Stimulated activated naive CD8-positive, alpha-beta T cell treated with anti-CD3 and anti-CD28 coated beads, Interleukin-15, Interleukin-2, amounts not matched to agents 100 U/mL and 50 U/mL, for 24 hours (primary cell): Measurements from ENCODE around the gene ATXN10.

ENCODE experiments used
- ATAC-seq: fragments of 150-1000 bp; cut with Tn5 transposase; one replicate; pipeline ENCODE4 v1.10.0; 2021
- DNase-seq: peaks from one replicate; pipeline ENCODE4 v3.0.0; 2021

The ATXN10 gene

GRCh38 chr22:45878051-45878781 is 206.6 kb downstream of the ATXN10 start:
- no peak for DNase-seq

DNA sequence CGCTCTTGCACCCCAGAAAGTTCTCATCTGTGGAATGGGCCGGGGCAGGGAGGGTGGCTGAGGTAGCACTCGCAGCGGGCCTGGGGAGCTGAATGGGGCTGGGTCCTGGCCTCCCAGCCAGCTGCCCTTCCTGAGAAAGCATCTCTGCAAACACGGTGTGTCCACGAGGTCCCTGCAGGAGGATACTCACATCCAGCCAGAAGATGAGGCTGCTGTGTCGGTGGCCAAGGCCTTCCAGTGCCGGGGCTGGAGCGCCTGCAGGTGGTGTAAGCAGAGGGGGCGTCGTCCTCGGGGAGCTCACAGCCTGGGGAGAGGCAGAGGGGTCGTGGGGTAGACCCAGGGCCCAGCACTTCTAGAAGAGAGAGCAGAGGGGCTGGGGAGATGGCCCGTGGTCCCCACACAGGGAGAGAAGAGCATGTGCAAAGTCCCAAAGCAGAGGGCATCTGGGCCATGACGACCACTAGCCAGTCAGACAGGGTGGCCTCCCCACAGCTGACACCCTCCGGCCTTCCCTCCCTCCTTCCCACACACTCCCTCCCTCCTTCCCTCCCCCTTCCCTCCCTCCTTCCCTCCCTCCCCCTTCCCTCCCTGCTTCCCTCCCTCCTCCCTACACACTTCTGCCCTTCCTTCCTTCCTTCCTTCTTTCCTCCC is 207.4 kb downstream of the ATXN10 start:
- no peak for DNase-seq
- ATAC-seq, result no peak

More at GRCh38 chr22:45878051-45878781, 206.6 kb downstream of the ATXN10 start:
- ATAC-seq, result no peak

DNA sequence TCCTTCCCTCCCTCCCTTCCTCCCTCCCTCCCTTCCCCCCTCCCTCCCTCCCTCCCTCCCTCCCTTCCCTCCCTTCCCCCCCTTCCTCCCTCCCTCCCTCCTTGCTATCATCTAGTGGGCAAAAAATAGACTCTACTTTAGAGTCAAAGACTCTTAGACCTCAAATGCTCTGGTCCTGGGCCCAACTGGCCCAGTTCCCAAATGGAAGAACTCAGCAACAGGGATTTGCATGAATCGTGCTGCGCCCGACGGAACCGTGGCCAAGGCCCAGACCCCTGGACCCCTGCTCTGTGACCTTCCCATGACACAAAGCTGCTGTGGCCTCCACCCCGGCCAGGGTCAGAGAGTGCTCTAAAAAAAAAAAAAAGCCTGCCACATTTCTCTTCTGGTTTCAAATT is 207.9 kb downstream of the ATXN10 start:
- ATAC-seq (no peak), DNase-seq (no peak)

- no peak for DNase-seq
- ATAC-seq, result no peak
Measured at GRCh38 chr22:45880091-45880715, 208.6 kb downstream of the ATXN10 start.

- DNase-seq (no peak), ATAC-seq (no peak)
Measured at GRCh38 chr22:45880716-45881523, 209.3 kb downstream of the ATXN10 start.

DNA sequence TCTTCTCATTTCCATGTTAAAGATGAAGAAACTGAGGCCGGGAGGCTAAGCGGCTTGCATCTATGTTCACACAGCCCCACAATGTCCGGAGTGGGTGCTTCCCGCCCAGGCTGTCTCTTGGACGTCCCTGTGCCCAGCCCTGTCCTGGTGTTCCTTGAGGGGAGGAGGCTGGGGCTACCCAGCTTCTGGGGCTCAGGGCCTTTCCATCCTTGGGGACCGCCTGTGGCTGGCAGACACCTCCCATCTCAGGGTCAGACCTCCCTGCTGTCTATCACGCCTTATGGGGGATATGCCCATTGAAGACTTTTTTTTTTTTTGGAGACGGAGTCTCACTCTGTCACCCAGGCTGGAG is 209.9 kb downstream of the ATXN10 start:
- ATAC-seq (no peak), DNase-seq (no peak)

DNA sequence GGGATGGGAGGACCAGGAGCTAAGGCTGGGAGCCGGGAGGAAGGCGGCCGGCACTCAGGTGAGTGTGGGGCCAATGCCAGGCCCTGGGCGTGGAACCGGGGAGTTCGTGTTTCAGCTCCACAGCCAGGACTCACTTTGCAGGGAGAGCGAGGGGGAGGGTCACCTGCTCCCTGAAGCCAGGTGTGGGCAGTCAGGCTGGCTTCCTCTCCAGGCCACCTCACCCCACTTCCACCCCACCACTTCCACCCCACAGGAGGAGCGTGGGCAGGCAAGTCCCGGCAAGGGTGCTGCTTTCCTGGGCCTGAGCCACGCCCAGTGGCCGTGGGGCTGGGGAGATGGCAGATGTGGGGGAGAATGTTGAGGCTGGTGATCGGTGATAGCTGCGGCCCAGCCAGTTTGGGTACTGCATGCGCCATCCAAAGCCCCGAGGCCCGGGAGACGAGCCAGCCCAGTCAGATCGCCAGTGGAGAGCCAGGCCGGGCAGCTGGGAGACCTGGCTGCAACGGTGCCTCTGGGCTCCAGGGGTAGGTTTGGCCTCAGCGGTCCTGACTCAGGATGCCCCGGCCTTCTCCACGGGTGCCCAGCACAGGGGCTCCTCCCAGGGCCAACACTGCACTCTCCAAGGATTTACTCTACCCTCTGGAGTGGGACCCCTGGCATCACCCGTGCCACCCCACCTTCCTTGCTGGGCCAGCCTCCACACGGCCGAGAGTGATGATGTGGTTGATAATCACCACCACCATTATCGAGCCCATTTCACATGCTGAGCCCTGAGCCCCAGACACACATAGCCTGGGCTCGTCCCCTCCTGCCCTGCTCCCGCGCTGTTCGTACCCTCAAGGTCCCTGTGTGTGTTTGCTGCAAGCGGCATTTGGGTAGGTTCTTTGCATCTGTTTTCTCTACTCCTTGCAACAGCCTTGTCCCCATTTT is 211.5 kb downstream of the ATXN10 start:
- ATAC-seq (no peak), DNase-seq (no peak)

DNA sequence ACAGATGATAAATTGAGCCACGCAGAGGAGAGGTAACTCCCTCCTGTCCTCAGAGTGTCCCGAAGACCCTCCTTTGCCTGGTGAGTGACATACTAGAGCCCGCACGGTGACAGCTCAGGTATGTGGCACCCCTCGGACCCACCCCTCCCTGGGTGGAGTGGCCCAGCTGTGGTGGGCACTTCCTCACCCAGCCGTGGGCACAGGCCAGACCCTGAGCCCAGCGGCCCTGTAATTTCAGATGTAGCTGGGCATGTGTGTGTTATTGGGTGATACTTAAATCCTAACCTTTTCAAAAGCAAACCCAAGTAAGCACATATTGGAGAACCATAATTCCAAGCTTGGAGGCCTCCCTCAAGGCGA is 212.2 kb downstream of the ATXN10 start:
- DNase-seq, result no peak
- no peak for ATAC-seq

GRCh38 chr22:45884201-45885062 is 212.8 kb downstream of the ATXN10 start:
- no peak for ATAC-seq
- no peak for DNase-seq

- no peak for DNase-seq
- ATAC-seq, result no peak
Measured at GRCh38 chr22:45885171-45885840, 213.7 kb downstream of the ATXN10 start.

GRCh38 chr22:45885941-45886395 is 214.3 kb downstream of the ATXN10 start:
- no peak for ATAC-seq

DNA sequence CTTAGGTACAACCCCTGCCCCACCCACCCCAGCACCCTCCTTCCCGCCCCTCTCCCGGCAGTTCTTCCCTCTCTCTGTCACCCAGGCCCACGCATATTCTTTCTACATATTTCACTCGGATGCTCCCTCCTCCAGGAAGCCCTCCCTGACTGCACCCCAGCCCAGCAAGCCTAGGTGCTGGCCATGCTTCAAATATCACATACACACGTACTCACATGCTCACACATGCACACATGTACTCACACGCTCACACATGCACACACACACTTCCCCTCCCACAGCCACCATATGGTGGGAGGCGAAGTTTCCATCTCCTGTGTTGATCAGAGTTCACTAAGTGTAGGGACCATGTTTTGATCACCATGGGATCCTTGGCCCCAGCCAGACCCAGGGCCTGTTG is 214.9 kb downstream of the ATXN10 start:
- no peak for DNase-seq
- ATAC-seq, result no peak

More at GRCh38 chr22:45885941-45886395, 214.3 kb downstream of the ATXN10 start:
- DNase-seq, result no peak

DNA sequence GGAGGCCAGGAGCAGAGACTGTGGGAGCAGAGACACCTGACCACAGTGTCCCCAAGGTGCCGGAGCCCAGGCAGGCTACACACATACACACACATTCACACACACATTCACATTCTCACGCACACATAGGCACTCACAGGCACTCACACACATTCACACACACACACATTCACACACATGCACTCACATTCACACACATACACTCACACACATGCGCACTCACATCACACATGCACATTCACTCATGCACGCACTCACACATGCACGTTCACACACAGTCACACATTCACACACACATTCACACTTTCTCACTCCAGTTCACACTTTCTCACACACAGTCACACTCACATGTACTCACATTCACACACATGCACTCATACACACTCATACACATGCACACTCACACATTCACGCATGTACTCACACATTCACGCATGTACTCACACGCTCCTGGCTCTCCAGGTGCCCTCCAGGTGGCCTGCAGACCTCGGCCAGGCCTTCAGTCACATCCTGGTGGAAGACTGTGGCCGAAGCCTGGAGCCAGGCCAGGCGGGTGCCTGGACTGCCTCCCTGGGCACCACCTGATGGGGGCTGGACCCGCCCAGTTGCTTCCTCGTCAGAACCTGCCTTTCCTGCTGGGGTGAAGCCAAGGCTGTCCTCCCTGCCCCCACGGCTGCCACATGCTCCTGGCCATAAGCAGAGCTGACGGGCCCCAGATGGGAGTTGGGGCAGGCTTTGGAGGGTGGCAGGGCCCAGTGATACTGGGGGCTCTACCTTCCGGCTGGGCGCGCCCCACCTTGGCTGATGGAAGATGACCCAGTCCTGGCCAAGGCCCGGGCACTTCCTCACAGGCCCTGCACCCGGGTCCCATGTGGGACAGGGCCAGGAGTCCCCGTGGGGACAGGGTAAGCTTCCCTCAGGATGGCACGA is 215.8 kb downstream of the ATXN10 start:
- ATAC-seq (no peak), DNase-seq (no peak)

DNA sequence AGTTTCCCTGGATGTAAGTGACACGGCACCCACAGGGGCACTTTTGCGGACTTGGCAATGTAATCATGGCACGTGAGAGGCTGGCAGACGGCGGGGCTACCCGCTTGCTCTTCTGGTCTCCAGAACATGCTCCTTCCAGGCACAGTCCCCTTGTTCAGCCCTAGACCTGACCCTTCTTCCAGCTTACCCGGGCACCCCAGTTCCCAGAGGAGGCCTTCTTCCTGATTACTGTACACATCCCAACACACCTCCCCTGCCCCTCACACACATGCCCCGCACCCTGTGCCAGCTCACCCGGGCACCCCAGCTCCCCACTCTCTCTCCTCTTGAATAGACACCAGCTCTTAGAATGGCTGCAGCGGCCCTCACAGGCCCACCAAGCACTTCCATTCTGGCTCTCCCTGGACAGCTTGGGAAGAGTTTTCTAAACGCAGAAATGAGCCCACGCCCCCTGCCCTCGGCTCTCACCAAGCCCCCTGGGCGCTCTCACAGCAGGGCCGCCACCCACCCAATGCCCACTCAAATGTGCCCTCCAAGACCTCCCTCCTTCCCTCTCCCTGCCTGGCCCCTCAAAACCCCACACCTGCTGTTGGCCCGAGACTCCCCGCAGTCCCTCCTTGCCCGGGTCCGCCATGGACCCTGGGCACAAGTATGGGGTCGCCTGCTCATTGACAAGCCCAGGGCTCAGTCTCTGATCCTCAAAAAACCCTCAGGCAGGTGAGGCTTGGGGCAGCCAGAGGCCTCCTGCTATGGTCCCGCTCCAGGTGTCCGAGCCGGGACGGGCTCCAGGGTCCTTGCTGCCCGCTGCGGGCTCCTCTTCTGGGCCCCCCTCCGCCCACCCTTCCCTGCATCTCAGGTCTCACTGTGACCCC is 216.8 kb downstream of the ATXN10 start:
- DNase-seq (no peak), ATAC-seq (no peak)

DNA sequence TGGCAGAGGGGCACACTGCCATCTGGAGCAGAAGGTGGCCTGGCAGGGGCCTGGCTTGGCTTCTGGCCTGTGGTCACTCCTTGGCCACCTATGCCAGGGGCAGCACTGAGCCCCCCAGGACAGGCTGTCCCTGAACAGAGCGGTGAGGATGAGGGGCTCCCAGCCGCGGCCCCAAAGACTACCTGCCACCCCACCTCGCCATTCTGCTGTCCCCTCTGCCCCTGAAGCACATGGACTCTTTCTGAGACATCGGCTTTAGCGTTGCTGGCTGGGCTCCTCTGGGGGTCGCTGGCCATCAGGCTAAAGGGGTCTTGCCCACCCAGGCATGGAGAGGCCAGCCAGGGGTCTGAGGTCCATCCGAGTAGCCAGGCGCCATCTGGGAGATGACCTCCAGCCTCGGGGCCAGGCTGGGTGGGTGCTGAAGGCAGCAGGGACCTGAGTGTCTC is 217.5 kb downstream of the ATXN10 start:
- ATAC-seq, result no peak
- DNase-seq, result no peak

DNA sequence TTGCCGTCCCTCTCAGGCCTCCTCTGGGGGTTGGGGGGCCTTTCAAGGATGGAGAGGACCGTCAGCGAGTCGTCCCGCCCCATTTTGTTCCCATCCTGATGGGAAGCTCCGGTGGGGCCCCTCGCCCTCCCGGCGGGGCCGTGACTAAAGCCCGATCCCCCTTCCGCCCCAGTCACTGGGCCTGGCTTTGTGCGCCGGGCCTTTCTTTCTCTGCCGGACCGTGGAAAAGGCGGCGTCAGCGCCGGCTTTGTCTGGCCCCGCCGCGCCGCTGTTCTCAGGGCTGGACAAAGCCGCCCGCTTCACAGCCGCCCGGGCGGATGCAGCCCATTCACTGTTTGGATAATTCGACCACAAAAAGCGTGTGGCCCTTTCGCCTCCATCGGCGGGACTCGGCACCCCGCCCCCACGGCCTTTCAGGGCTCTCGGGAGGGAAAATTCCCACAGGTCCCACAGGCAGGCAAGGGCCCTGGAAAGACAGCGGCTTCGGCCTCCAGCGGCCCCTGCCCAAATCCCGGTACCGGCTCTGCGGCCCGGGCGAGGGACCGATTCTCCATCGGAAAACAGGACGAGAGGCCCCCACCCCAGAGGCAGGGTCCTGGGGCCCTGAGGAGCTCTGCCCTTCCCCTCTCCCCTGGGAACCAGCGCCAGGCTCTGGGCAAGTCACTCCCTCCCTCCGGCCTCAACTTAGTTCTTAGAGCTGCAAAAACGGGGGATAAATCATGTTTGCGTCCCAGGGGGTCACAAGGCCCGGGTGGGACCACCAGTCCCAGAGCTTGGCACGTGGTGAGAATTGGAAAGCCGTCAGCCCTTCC is 218.1 kb downstream of the ATXN10 start:
- no peak for ATAC-seq
- no peak for DNase-seq

DNA sequence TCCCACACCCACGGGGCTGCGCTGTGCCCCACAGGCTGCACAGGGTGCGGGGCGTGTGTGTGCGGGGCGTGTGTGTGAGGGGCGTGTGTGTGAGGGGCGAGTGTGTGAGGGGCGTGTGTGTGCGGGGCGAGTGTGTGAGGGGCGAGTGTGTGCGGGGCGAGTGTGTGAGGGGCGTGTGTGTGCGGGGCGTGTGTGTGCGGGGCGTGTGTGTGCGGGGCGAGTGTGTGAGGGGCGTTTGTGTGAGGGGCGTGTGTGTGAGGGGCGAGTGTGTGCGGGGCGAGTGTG is 218.7 kb downstream of the ATXN10 start:
- no peak for ATAC-seq
- no peak for DNase-seq
